Fibroblast of lung (primary cell): ENCODE data around the gene PACSIN1. TPM values are rescaled to one million over a fixed set of nuclear protein-coding genes. Genes with fewer than 3 reads are reported as not detected.

Experiments used
- DNase-seq, 2 donors: peaks; one replicate each; pipeline versions ENCODE4 v3.0.0 to v3.0.0-alpha.2; 2010; ENCODE audit warnings: low read depth in 2 of 2
- H2AFZ ChIP-seq: 2 replicates; pipeline ENCODE4 v1.5.1; 2012; ENCODE audit warnings: low read length, control low read depth, inconsistent platforms
- H3K27ac ChIP-seq: 2 replicates; pipeline ENCODE4 v1.5.1; 2011; ENCODE audit warnings: low read length, control low read depth; ENCODE audit not compliant: insufficient read depth
- H3K27me3 ChIP-seq: 2 replicates; pipeline ENCODE4 v1.5.1; 2011; ENCODE audit warnings: mild to moderate bottlenecking, low read length; ENCODE audit not compliant: control insufficient read depth, insufficient read depth
- H3K36me3 ChIP-seq: 2 replicates; pipeline ENCODE4 v1.5.1; 2011; ENCODE audit warnings: low read length; ENCODE audit not compliant: control insufficient read depth, insufficient read depth
- H3K4me1 ChIP-seq: 2 replicates; pipeline ENCODE4 v1.5.1; 2011; ENCODE audit warnings: low read length; ENCODE audit not compliant: control insufficient read depth, insufficient read depth; ENCODE audit errors: extremely low read depth
- H3K4me2 ChIP-seq: 2 replicates; pipeline ENCODE4 v1.5.1; 2011; ENCODE audit warnings: low read length, control low read depth; ENCODE audit not compliant: insufficient read depth; ENCODE audit errors: extremely low read depth
- H3K4me3 ChIP-seq, 4 experiments: fragments of 200-600 bp in 1 of 4; sonication (generic) in 1 of 4; replicated peaks in 1 of 4; 2 replicates each; pipeline ENCODE4 v1.5.1; 2011 to 2016; ENCODE audit warnings: low read length in 4 of 4, low read depth in 3 of 4, mild to moderate bottlenecking in 3 of 4, control low read depth in 2 of 4, inconsistent platforms in 1 of 4, mixed read lengths in 1 of 4; ENCODE audit not compliant: insufficient read depth in 1 of 4; ENCODE audit errors: control extremely low read depth in 1 of 4
- H3K79me2 ChIP-seq: 2 replicates; pipeline ENCODE4 v1.5.1; 2012; ENCODE audit warnings: mild to moderate bottlenecking, low read length, inconsistent platforms; ENCODE audit not compliant: control insufficient read depth, insufficient read depth
- H3K9ac ChIP-seq: 2 replicates; pipeline ENCODE4 v1.5.1; 2011; ENCODE audit warnings: mild to moderate bottlenecking, low read length, control low read depth; ENCODE audit not compliant: insufficient read depth
- H3K9me3 ChIP-seq: 2 replicates; pipeline ENCODE4 v1.5.1; 2012; ENCODE audit warnings: low read depth, low read length; ENCODE audit not compliant: control insufficient read depth, insufficient read depth
- H4K20me1 ChIP-seq: 2 replicates; pipeline ENCODE4 v1.5.1; 2011; ENCODE audit warnings: low read length; ENCODE audit not compliant: control insufficient read depth, insufficient read depth; ENCODE audit errors: extremely low read depth
- EZH2 ChIP-seq: IDR thresholded peaks from 2 replicates; pipeline ENCODE4 v1.5.1; 2012; ENCODE audit warnings: low read length, control low read depth, mild to moderate bottlenecking; ENCODE audit errors: missing control alignments
- polyA plus RNA-seq, 2 donors: library from polyadenylated mRNA; depleted of rRNA in 1 of 2; stranded (reverse) in 1 of 2; unstranded in 1 of 2; fragments of >200 nt; gene quantifications; 2 replicates each; pipeline ENCODE4 v1.2.1, GENCODE V29; 2011 to 2012; ENCODE audit warnings: missing spikeins in 1 of 2
- total RNA-seq: library from RNA; depleted of rRNA; stranded (reverse); fragments of >200 nt; gene quantifications from 2 replicates; pipeline ENCODE4 v1.2.1, GENCODE V29; 2014
- TF ChIP-seq, protein P1 (sequence below), 2 donors: IDR thresholded peaks in 1 of 2; conservative IDR thresholded peaks in 1 of 2; 1 replicate in 1 of 2; 2 replicates in 1 of 2; pipeline ENCODE4 v1.5.1; 2011 to 2012; ENCODE audit warnings: low read length in 2 of 2, control low read depth in 1 of 2, inconsistent platforms in 1 of 2, low read depth in 1 of 2, mild to moderate bottlenecking in 1 of 2

PACSIN1 gene
- total and polyA plus RNA-seq, 2 donors (not counting 1 experiment from before 2014, with no cell fraction given), result under 0.01 TPM; not detected in 1

DNA sequence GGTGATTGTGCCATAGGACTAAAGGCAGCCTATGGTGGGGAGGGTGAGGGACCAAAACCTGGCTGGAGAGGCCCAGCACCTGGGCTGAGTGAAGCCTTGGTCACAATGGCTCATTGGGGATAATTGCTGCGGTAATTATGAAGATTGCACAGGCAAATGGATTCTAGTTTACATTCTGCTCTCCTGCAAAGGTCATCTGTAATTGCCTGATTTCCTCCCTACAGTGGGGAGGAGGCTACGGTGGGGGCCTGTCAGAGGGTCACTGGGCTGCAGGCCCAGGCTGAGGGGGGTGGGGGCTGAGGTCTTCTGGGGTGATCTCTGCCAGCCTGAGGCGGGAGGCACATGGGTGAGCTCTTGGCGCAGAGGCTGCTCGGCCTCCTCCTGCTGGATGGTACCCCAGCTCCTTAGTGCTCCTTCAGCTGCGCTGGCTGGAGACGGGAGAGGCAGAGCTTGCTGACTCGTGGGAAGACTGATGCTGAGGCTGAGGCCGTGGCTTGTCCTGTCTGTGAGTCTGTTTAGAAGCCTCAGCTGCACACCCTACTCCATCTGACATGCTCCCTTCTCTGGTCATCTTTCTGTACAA is 30.3 kb downstream of the PACSIN1 start:
- H3K79me2 ChIP-seq, result no peaks in the 10 kb centered on the region
- no peak for TF ChIP-seq EZH2
- TF ChIP-seq, protein P1, sequence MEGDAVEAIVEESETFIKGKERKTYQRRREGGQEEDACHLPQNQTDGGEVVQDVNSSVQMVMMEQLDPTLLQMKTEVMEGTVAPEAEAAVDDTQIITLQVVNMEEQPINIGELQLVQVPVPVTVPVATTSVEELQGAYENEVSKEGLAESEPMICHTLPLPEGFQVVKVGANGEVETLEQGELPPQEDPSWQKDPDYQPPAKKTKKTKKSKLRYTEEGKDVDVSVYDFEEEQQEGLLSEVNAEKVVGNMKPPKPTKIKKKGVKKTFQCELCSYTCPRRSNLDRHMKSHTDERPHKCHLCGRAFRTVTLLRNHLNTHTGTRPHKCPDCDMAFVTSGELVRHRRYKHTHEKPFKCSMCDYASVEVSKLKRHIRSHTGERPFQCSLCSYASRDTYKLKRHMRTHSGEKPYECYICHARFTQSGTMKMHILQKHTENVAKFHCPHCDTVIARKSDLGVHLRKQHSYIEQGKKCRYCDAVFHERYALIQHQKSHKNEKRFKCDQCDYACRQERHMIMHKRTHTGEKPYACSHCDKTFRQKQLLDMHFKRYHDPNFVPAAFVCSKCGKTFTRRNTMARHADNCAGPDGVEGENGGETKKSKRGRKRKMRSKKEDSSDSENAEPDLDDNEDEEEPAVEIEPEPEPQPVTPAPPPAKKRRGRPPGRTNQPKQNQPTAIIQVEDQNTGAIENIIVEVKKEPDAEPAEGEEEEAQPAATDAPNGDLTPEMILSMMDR (conservative IDR thresholded peaks at IDR 0.05 in 1 of 2, IDR thresholded peaks at IDR 0.05 in 1 of 2; ENCODE audit: low read depth in 1 of 2, low read length in 2 of 2), result no peak
- no peak for DNase-seq
- no peaks in the 10 kb centered on the region for H3K36me3 ChIP-seq
- H3K4me3 ChIP-seq, result no peak overlapping the region
- H3K4me2 ChIP-seq, result no peak overlapping the region
- H3K27me3 ChIP-seq, result no peaks in the 10 kb centered on the region
- no peak overlapping the region for H3K27ac ChIP-seq
- H3K9ac ChIP-seq, result no peak overlapping the region
- H4K20me1 ChIP-seq, result no peaks in the 10 kb centered on the region
- no peaks in the 10 kb centered on the region for H3K9me3 ChIP-seq
- H3K4me1 ChIP-seq, result no peaks in the 10 kb centered on the region
- no peak overlapping the region for H2AFZ ChIP-seq

DNA sequence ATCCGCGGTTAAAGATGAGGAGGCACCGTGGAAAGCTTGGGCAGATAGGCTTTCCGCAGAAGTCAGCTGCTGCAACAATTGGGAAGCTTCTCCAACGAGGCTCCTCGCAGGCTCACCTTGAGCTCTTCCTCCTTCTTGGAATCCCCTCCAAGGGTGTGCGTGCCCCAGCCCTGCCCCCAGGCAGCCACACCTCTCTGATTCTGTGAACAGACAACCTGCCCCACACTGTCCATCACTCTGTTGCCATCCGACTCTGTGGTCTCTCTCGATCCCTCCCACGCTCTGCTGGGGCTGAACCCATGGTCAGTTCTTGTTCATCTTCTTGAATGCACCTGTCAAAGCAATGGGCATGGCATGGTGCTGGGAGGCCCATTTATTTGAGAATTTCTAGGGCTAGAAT is 31.5 kb downstream of the PACSIN1 start:
- no peak overlapping the region for H3K9ac ChIP-seq
- no peak for DNase-seq
- no peak overlapping the region for H3K27ac ChIP-seq
- no peaks in the 10 kb centered on the region for H3K79me2 ChIP-seq
- no peak overlapping the region for H3K4me2 ChIP-seq
- H2AFZ ChIP-seq, result no peak overlapping the region
- no peaks in the 10 kb centered on the region for H3K9me3 ChIP-seq
- H3K27me3 ChIP-seq, result no peaks in the 10 kb centered on the region
- no peaks in the 10 kb centered on the region for H4K20me1 ChIP-seq
- TF ChIP-seq, protein P1 (conservative IDR thresholded peaks at IDR 0.05 in 1 of 2, IDR thresholded peaks at IDR 0.05 in 1 of 2; ENCODE audit: low read depth in 1 of 2, low read length in 2 of 2), result no peak
- TF ChIP-seq EZH2, result no peak
- H3K4me3 ChIP-seq, result no peak overlapping the region
- no peaks in the 10 kb centered on the region for H3K4me1 ChIP-seq
- H3K36me3 ChIP-seq, result no peaks in the 10 kb centered on the region

DNA sequence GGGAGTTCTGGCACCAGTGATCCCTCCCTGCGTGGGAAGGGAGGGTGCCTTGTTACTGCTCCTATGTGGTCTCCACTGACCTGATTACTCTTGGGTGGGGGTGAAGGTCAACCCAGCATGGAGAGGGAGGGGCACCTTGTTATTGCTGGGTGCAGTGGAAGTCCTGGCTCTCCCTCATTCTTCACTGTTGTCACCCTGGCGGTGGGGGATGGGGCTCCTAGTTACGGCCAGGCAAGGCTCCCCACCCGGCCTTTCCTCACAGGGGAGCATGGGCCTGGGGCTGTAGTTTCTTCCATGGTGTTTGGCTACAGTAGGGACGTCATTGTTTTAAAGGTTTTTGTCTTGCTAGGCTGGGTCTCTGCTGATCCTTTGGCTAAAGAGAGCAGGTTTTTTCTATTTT is 40.8 kb downstream of the PACSIN1 start:
- Histone ChIP-seq H3K27ac (no peak overlapping the region), H3K4me3 (no peak overlapping the region), H3K27me3 (no peaks in the 10 kb centered on the region), H3K36me3 (no peaks in the 10 kb centered on the region), H3K4me2 (no peak overlapping the region), H4K20me1 (no peaks in the 10 kb centered on the region), H3K9me3 (no peaks in the 10 kb centered on the region), H3K4me1 (no peaks in the 10 kb centered on the region), H3K9ac (no peak overlapping the region), H2AFZ (no peak overlapping the region), H3K79me2 (no peaks in the 10 kb centered on the region)
- DNase-seq, result no peak
- TF ChIP-seq, protein P1 (conservative IDR thresholded peaks at IDR 0.05 in 1 of 2, IDR thresholded peaks at IDR 0.05 in 1 of 2; ENCODE audit: low read depth in 1 of 2, low read length in 2 of 2), result no peak
- no peak for TF ChIP-seq EZH2
